B cell (primary cell): Measurements from ENCODE around the gene ELFN1. TPM values are rescaled to one million over a fixed set of nuclear protein-coding genes. Genes with fewer than 3 reads are reported as not detected.

Experiments used
- ATAC-seq: fragments of 200-7000 bp; cut with Tn5 transposase; one replicate; pipeline ENCODE4 v1.10.0; 2021; ENCODE audit warnings: low read depth, mild to moderate bottlenecking, moderate number of reproducible peaks, moderate library complexity
- CTCF ChIA-PET: fragments of 350-600 bp; sonication (Branson Sonifier 250); formaldehyde crosslinking; loops from one replicate; lab custom pipeline; 2021; ENCODE audit warnings: antibody characterized with exemption, inconsistent platforms; lab: Charles Lee
- POLR2A ChIA-PET: fragments of 350-600 bp; sonication (Branson Sonifier 250); formaldehyde crosslinking; loops from one replicate; lab custom pipeline; 2021; ENCODE audit warnings: antibody characterized with exemption; lab: Charles Lee
- DNase-seq: peaks from one replicate; pipeline ENCODE4 v3.0.0; 2013
- H2AFZ ChIP-seq: 2 replicates; pipeline ENCODE4 v1.6.1; 2012; ENCODE audit warnings: mild to moderate bottlenecking, low read depth, low read length; ENCODE audit not compliant: insufficient read depth, poor library complexity, severe bottlenecking
- H3K27ac ChIP-seq, 2 donors: 1 replicate in 1 of 2; 2 replicates in 1 of 2; pipeline ENCODE4 v1.5.1; 2012 to 2013; ENCODE audit warnings: low read length in 2 of 2, mild to moderate bottlenecking in 2 of 2, moderate library complexity in 1 of 2
- H3K27me3 ChIP-seq, 4 experiments: fragments of 200-600 bp in 1 of 4; sonication (generic) in 1 of 4; replicated peaks in 1 of 4; 1 replicate in 2 of 4; 2 replicates in 2 of 4; pipeline versions ENCODE4 v1.6.1 to v1.7.0; 2013 to 2016; ENCODE audit warnings: low read length in 3 of 4, mild to moderate bottlenecking in 2 of 4, mixed read lengths in 1 of 4, moderate library complexity in 1 of 4; ENCODE audit not compliant: insufficient read depth in 4 of 4, control insufficient read depth in 3 of 4; ENCODE audit errors: control extremely low read depth in 1 of 4
- H3K36me3 ChIP-seq, 2 experiments: replicated peaks in 1 of 2; 1 replicate in 1 of 2; 2 replicates in 1 of 2; pipeline versions ENCODE4 v1.6.1 to v1.7.1; 2013; ENCODE audit warnings: low read length in 1 of 2; ENCODE audit not compliant: insufficient read depth in 2 of 2, control insufficient read depth in 1 of 2; ENCODE audit errors: control extremely low read depth in 1 of 2, extremely low read depth in 1 of 2
- H3K4me1 ChIP-seq, 2 donors: fragments of 200-600 bp in 1 of 2; sonication (generic) in 1 of 2; 1 replicate in 1 of 2; 2 replicates in 1 of 2; pipeline versions ENCODE4 v1.5.1 to v1.6.1; 2013 to 2017; ENCODE audit warnings: low read length in 2 of 2; ENCODE audit not compliant: control insufficient read depth in 2 of 2, insufficient read depth in 2 of 2
- H3K4me2 ChIP-seq: replicated peaks from 2 replicates; pipeline ENCODE3; 2012; ENCODE audit warnings: mild to moderate bottlenecking, low read depth, low read length; ENCODE audit not compliant: poor library complexity, severe bottlenecking
- H3K4me3 ChIP-seq, 5 experiments: fragments of 200-600 bp in 1 of 5; sonication (generic) in 1 of 5; 1 replicate in 3 of 5; 2 replicates in 2 of 5; pipeline versions ENCODE4 v1.5.1 to v1.7.0; 2011 to 2016; ENCODE audit warnings: low read length in 4 of 5, mild to moderate bottlenecking in 4 of 5, low read depth in 2 of 5, control low read depth in 1 of 5, moderate library complexity in 1 of 5; ENCODE audit not compliant: insufficient read depth in 1 of 5; ENCODE audit errors: control extremely low read depth in 1 of 5, extremely low read depth in 1 of 5
- H3K79me2 ChIP-seq: fragments of 200-600 bp; sonication (generic); one replicate; pipeline ENCODE4 v1.6.0; 2016; ENCODE audit warnings: low read length; ENCODE audit not compliant: control insufficient read depth, insufficient read depth
- H3K9ac ChIP-seq: fragments of 200-600 bp; sonication (generic); 2 replicates; pipeline ENCODE4 v1.6.1; 2017; ENCODE audit warnings: mild to moderate bottlenecking, low read length, moderate library complexity
- H3K9me3 ChIP-seq, 3 donors: one replicate each; pipeline versions ENCODE4 v1.6.1 to v1.7.1; 2013; ENCODE audit warnings: low read length in 2 of 3; ENCODE audit not compliant: control insufficient read depth in 2 of 3, insufficient read depth in 1 of 3; ENCODE audit errors: control extremely low read depth in 1 of 3
- H4K20me1 ChIP-seq: 2 replicates; pipeline ENCODE4 v1.6.0; 2012; ENCODE audit warnings: mild to moderate bottlenecking, low read length; ENCODE audit not compliant: insufficient read depth, control insufficient read depth, poor library complexity, severe bottlenecking
- H3K27ac Mint-ChIP-seq: one replicate; pipeline ENCODE4 v1.8.0; 2021; ENCODE audit warnings: mixed read lengths
- H3K27me3 Mint-ChIP-seq: one replicate; pipeline ENCODE4 v1.8.0; 2021; ENCODE audit warnings: mixed read lengths
- H3K4me1 Mint-ChIP-seq: one replicate; pipeline ENCODE4 v1.8.0; 2021; ENCODE audit warnings: mixed read lengths
- H3K4me3 Mint-ChIP-seq: one replicate; pipeline ENCODE4 v1.8.0; 2021; ENCODE audit warnings: mixed read lengths
- H3K9me3 Mint-ChIP-seq: one replicate; pipeline ENCODE4 v1.8.0; 2022; ENCODE audit warnings: mixed read lengths; ENCODE audit not compliant: insufficient read depth
- CTCF ChIP-seq: fragments of 200-600 bp; IDR thresholded peaks from one replicate; pipeline ENCODE4 v1.8.0; 2022; ENCODE audit warnings: antibody characterized with exemption, mild to moderate bottlenecking
- EZH2 ChIP-seq: IDR thresholded peaks from 2 replicates; pipeline ENCODE4 v1.6.1; 2012; ENCODE audit warnings: borderline replicate concordance, low read depth, mild to moderate bottlenecking, moderate library complexity, low read length; ENCODE audit not compliant: insufficient read depth, poor library complexity, severe bottlenecking
- WGBS: methylation state at CpG from one replicate; pipeline ENCODE4 v1.1.5; 2013; ENCODE audit warnings: missing lambda C conversion rate; ENCODE audit not compliant: insufficient coverage; 5-methylcytosine and 5-hydroxymethylcytosine counted together
- intact Hi-C: fragments of 100-400 bp; cut with micrococcal nuclease; formaldehyde crosslinking; loops from one replicate; pipeline ENCODE4 v1.10.0; 2022
- polyA plus RNA-seq: library from polyadenylated mRNA; depleted of rRNA; stranded (reverse); fragments of >200 nt; gene quantifications from 2 replicates; pipeline ENCODE4 v1.2.3, GENCODE V29; 2012
- total RNA-seq, 2 donors: library from RNA; stranded (reverse); fragments of 120-200 nt in 1 of 2; gene quantifications; 1 replicate in 1 of 2; 2 replicates in 1 of 2; pipeline versions ENCODE4 v1.2.3 to v1.2.4, GENCODE V29; 2013 to 2022

ELFN1 gene
- total and polyA plus RNA-seq, 2 donors (not counting 1 experiment from before 2014, with no cell fraction given) = 0.12 TPM; not detected in 1

GRCh38 chr7:1626769-1627168 is 43.3 kb upstream of the ELFN1 start:
- ChIA-PET CTCF (interaction anchor here (0.7 kb wide), 1 partner anchor 1134 kb away, joined by 3 read pairs; no protein-coding TSS in a partner anchor), POLR2A (interaction anchor here (0.7 kb wide), 1 partner anchor 1083 kb away, joined by 3 read pairs; no protein-coding TSS in a partner anchor)
- ATAC-seq = no peak
- Histone ChIP-seq H4K20me1 (no peaks in the 10 kb centered on the region), H3K27me3 (peaks cover 0 to 6% (median 0%) of the 10 kb centered on the region in 4 experiments), H3K4me1 (no peaks in the 10 kb centered on the region), H3K9ac (no peak overlapping the region), H3K36me3 (no peaks in the 10 kb centered on the region), H3K4me2 (no peak overlapping the region), H3K4me3 (no peak overlapping the region), H3K9me3 (peaks cover 0 to 16% (median 3%) of the 10 kb centered on the region in 3 donors), H3K27ac (no peak overlapping the region), H3K79me2 (no peaks in the 10 kb centered on the region), H2AFZ (no peak overlapping the region)
- intact Hi-C loops = no loop called here
- H3K9me3 Mint-ChIP-seq = no peaks in the 10 kb centered on the region
- peaks cover 14% of the 10 kb centered on the region for H3K27me3 Mint-ChIP-seq
- no peak for DNase-seq
- H3K27ac Mint-ChIP-seq = no peak overlapping the region
- H3K4me1 Mint-ChIP-seq = no peaks in the 10 kb centered on the region
- TF ChIP-seq EZH2 (no peak), CTCF (no peak)
- no peak overlapping the region for H3K4me3 Mint-ChIP-seq
- WGBS = no CpG with 5 or more reads among the region's 1 CpG

GRCh38 chr7:1630700-1631336 is 39.3 kb upstream of the ELFN1 start:
- no peak overlapping the region for H2AFZ ChIP-seq
- H3K4me1 Mint-ChIP-seq = no peaks in the 10 kb centered on the region
- ATAC-seq (no peak), DNase-seq (no peak)
- no peak overlapping the region for H3K27ac Mint-ChIP-seq
- no peaks in the 10 kb centered on the region for H3K79me2 ChIP-seq
- ChIA-PET CTCF (no interaction called here), POLR2A (no interaction called here)
- peaks cover 3% of the 10 kb centered on the region for H3K9me3 Mint-ChIP-seq
- H3K9me3 ChIP-seq = peaks cover 0 to 32% (median 3%) of the 10 kb centered on the region in 3 donors
- H3K4me3 ChIP-seq = no peak overlapping the region
- no peaks in the 10 kb centered on the region for H4K20me1 ChIP-seq
- TF ChIP-seq CTCF (no peak), EZH2 (no peak)
- H3K4me2 ChIP-seq = no peak overlapping the region
- WGBS = 96% methylated on average over 3 of the region's 3 CpGs
- H3K4me1 ChIP-seq = no peaks in the 10 kb centered on the region
- peaks cover 0 to 20% (median 0%) of the 10 kb centered on the region in 4 experiments for H3K27me3 ChIP-seq
- no peaks in the 10 kb centered on the region for H3K36me3 ChIP-seq
- no peak overlapping the region for H3K27ac ChIP-seq
- H3K27me3 Mint-ChIP-seq = peaks cover 25% of the 10 kb centered on the region
- no peak overlapping the region for H3K9ac ChIP-seq
- H3K4me3 Mint-ChIP-seq = no peak overlapping the region
- intact Hi-C loops = no loop called here
